M059J (cell line): ENCODE measurements around the gene NDUFC2. TPM values are rescaled to one million over a fixed set of nuclear protein-coding genes. Genes with fewer than 3 reads are reported as not detected.
A peak's percentile ranks its signal among the peaks of the same experiment; 100 is the strongest.
"Not testable (repeated sequence)": the region's sequence is repeated elsewhere in the genome, so short reads cannot be mapped to it uniquely, and the experiment has no call there.

ENCODE experiments used
- DNase-seq: peaks from one replicate; pipeline ENCODE4 v3.0.0-alpha.2; 2012; ENCODE audit warnings: low read depth
- total RNA-seq: library from RNA; depleted of rRNA; stranded (reverse); fragments of >200 nt; shearing (Covaris generic); gene quantifications from 2 replicates; pipeline ENCODE4 v1.2.3, GENCODE V29; 2014

The NDUFC2 gene
- total RNA-seq, 1 experiment from 2014 or later = 218 TPM

DNA sequence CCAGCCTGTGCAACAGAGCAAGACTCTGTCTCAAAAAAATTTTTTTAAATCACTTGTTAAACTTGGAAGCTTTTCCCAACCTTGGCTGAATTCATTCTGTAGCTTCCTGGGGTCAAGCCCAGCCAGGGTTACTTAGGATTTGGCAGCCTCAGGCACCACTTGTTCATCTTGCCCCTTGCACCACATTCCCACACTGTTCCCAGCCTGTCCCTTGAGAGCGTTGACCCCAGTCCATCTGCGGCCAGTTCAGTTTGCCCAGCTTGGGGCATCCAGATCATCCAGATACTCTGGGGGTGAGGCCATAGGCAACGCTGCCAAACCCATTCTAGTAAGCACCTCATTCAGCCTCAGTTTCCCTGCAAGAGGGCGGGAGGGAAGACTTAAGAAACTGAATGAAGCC, 24.7 kb downstream of the NDUFC2 start:
- DNase-seq = no peak

DNA sequence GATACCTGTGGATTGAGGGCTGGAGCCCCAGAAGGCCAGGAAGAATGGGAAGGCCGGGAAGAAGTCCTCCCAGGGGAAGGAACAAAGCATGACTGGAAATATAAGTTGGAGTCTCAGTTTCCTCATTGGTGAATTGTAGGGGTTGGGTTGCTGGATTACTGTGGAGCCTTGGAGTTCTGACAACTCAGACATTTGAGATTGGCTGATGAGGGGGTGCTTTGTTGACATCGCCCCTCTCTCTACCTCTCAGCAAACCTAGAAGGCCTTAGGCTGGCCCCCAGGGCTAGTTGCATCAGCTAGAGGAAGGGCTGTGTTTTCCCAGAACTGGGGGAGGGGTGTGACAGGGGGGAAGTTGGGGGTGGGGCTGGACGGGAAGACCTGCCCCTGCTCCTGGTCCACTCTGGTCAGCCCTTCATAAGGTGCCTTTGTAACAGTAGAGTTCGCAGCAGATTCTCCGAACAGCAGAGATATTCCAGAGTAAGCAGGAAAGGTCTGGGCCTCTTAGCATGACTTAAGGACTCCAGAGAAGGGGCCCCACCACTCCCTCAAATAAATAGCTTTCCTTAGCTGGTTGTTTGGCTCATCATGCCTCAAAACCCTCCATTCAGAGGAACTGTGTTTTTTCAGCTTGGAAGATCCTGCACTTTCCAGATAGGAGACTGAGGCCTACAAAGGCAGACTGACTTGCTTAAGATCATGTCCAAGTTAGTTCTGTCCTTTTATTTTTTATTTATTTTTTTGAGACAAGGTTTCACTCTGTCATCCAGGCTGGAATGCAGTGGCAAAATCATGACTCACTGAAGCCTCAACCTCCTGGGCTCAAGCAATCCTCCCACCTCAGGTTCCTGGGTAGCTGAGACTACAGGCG, 28.5 kb downstream of the NDUFC2 start:
- DNase-seq = peak; percentile 92

GRCh38 chr11:78049348-78049747, 30.3 kb downstream of the NDUFC2 start:
- DNase-seq = no peak

DNA sequence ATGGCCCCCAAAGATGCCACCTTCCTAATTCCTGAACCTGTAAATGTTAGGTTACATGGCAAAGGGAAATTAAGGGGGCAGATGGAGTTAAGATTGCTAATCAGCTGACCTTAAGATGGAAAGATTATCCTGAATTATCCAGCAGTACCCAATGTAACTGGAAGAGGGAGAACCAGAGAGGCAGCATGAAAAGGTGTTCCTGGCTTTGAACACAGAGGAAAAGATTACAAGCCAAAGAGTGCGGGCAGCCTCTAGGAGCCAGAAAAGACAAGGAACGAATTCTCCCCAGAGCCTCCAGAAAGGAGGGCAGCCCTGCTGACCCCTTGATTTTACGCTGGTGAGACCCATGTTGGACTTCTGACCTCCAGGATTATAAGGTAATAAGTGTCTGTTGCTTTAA, 31.1 kb downstream of the NDUFC2 start:
- no peak for DNase-seq

DNA sequence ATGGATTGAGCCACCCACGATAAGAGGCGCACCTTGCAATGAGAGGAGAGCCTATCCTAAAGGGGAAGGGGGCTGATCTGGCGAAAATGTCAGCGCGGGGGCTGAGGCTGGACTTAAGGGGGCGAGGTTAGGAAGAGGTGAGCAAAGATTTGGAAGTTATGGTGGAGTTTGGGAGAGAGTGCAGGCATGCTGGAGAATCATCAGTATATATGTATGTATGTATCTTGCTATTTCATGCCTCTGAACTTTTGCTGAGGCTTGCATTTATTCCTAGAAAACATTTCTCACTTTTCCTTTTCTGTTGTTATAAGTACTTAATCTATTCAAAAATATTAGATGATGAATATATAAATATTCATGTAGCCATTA, 33.2 kb downstream of the NDUFC2 start:
- DNase-seq = no peak

DNA sequence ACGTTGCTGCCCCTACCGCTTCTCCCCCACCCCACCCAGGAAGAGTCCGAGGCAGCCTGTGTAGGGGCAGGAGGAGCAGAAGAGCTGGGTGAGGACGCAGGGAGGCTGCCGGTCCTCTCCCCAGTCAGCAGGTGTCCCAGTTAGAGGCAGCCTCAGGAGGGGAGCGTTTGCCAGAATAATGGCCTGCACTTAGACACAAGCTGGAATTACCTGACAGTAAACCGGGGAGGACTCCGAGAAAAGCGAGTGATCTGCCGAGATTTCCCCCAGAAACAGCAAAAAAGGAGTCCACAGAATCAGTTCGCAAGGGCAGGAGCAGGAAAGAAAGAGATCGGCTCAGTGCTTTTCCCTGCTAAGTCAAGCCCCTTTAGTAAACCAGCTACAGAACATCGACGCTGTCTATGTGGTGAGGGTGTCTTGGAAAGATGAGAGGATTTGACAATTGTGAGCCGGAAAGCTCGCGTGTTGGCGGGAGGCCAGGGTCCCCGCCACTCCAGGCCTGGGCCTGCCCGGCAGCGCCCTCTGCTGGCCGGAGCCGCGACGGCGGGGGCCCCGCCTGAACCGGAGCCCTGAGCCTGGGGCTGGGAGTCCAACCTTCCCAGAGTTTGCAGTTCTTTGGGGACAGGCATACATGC, 33.7 kb downstream of the NDUFC2 start:
- peak; percentile 67 for DNase-seq

- DNase-seq = no peak
These were observed 35.0 kb downstream of the NDUFC2 start for GRCh38 chr11:78044706-78045105.

- no peak for DNase-seq
These were observed 37.7 kb downstream of the NDUFC2 start for GRCh38 chr11:78041843-78042440.

DNA sequence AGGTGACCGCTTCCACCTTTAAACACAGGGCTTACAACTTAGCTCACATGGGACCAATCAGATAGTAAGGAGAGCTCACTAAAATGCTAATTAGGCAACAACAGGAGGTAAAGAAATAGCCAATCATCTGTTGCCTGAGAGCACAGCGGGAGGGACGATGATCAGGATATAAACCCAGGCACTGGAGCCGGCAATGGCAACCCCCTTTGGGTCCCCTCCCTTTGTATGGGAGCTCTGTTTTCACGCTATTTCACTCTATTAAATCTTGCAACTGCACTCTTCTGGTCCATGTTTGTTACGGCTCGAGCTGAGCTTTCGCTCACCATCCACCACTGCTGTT, 38.3 kb downstream of the NDUFC2 start:
- not testable (repeated sequence) for DNase-seq

DNA sequence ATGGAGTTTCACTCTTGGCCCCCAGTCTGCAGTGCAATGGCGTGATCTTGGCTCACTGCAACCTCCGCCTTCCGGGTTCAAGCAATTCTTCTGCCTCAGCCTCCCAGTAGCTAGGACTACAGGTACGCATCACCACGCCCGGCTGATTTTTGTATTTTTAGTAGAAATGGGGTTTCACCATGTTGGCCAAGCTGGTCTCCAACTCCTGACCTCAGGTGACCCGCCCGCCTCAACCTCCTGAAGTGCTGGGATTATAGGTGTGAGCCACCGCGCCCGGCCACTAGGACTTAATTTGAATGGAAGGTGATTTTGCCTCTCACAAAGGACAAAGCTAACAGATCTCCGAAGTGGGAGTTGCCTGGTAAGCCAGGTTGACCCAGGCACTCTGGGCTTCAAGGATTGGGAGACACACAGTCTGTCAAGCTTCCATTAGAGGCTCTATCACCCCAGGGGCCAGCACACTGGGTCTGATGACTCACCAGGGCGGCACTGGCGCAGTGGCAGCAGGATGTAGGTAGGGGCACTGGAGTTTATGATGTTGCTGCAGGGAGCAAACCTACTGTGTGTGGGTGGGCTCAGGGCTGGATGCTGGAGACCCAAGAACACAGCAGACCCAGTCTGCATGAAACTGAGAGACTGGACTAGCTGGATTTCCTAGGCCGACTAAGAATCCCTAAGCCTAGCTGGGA, 38.8 kb downstream of the NDUFC2 start:
- DNase-seq = peak; percentile 80

GRCh38 chr11:78039919-78040671, 39.6 kb downstream of the NDUFC2 start:
- DNase-seq = peak; percentile 94

DNA sequence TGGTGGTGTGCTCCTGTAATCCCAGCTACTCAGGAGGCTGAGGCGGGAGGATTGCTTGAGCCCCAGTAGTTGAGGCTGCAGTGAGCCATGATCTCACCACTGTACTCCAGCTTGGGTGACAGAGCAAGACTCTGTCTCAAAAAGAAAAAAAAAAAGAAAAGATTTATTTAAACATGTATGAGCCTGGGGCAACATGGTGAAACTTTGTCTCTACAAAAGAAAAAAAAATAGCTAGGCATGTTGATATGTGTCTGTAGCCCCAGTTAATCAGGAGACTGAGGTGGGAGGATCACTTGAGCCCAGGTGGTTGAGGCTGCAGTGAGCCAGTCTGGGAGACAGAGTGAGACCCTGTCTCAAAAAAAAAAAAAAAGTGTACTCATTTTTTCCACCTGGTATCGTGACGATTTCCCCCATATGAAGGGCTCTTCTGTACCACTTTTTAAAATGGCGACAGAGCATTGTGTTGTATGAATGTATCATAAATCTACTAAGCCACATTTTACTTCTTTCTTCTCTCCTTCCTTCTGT, 40.2 kb downstream of the NDUFC2 start:
- peak; percentile 37 for DNase-seq

GRCh38 chr11:78038697-78039313, 40.9 kb downstream of the NDUFC2 start:
- DNase-seq = peak; percentile 75

DNA sequence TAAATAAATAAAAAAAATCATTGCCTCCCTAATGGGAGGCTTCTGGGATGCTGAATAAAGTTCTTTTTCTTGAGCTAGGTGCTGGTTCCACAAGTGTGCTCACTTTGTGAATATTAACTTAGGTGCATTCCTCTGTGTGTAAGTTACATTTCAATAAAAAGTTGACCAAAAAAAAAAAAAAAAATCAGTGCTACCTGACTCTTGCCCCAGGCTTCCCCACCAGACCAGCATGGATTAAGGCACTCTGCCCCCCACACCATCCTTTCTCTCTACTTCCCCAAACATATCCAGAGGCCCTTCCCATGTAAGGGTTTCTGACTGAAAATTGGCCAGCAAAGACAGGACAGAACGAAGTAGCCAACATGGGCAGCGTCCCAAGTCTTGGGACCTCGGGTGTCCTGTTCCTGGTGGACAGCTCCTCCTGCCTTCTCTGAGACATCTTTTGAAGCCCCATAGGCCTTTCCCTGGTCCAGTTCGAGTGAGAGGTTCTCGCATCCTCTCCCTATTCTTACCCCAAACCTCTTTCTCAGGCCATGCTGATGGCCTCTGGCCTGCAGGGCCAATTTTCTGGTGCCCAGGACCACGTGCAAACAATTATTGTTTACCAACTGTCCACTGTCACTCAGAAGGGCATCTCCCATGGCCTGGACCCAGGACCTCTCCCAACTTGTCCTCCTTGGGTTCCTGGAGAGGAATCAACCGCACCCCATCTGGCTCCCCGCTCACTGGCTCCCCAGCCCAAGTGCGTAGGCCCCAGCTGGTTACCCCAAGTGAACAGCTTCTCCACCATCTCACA, 41.6 kb downstream of the NDUFC2 start:
- DNase-seq = no peak

GRCh38 chr11:78037056-78037455, 42.6 kb downstream of the NDUFC2 start:
- peak; percentile 83 for DNase-seq

DNA sequence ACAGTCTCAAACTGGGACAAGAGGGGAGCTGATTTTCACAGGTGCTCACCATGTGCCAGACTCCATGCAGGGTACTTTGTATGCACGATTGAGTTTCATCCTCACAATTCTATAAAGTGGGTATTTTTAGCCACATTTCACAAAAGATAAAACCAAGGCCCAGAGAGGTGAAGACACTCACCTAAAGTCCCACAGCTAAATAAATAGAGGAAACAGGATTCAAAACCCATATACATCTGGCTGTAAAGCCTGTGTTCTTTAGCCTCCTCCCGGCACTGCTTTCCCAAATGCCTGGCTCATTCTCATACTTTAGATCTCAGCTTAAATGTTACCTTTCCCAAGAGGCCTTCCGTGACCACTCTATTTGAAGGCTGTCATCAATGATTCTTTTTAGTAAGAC, 43.3 kb downstream of the NDUFC2 start:
- DNase-seq = no peak

DNA sequence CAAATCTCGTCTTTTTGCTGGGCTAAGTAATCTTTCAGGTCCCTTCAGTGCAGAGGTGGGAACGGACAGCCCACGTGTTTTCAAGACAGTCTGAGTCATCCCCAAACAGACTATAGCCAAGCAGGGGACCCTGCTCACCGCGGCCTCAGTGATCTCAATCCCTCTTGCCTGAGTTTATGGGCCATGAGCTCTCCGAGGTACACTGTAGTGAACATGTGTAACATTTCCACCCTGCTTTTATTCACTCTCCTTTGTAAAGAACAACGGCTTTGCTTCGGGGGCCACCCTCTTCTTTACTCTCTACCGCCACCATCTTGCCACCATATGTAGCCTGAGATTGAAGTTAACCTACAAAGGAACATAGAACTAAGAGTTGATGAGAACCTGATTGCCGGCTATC, 45.0 kb downstream of the NDUFC2 start:
- no peak for DNase-seq

- no peak for DNase-seq
These were observed 46.6 kb downstream of the NDUFC2 start for GRCh38 chr11:78033040-78033439.

DNA sequence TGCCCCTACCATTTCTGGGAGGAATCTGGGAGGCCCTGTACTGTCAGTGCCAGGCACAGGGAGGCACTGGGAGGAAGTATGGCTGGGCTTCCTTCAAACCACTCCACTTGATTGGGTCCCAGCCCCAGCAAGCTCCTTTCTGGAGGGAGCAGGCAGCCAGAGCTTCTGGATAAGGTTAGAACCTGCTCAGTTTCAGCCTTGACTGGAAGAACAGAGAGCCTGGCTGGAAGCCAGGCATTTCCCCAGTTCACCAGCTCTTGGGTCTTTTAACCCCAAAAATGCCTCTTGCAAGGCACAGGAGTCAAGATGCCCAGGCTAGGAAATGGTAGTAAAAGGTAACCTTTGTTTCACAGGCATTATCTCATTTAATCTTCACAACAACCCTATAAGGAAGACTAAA, 47.6 kb downstream of the NDUFC2 start:
- no peak for DNase-seq

DNA sequence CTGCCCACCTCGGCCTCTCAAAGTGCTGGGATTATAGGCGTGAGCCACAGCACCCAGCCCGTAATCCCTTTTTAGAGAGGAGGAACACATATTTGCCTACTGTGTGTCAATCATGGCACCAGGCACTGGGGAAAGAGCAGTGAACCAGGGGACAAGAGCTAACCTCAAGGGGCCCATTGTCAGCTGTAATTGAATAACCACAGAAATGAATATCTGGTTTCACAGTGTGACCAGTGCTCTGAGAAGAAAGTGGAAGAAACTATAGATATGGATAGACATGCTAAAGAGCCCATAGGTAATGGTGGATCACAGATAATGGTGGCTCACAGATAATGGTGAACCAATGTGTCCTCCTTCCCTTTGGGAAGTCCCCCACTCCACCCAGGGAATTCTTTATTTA, 48.0 kb downstream of the NDUFC2 start:
- no peak for DNase-seq
